ENCODE measurements around the gene HMCES. TPM values are rescaled to one million over a fixed set of nuclear protein-coding genes. Genes with fewer than 3 reads are reported as not detected.
A peak's percentile ranks its signal among the peaks of the same experiment; 100 is the strongest.

Gene HMCES
- total and polyA plus RNA-seq, 2 donors (not counting 1 experiment from before 2014, with no cell fraction given): 22.5 to 35.6 TPM

- Mint-ChIP-seq H3K4me1 (peaks cover 8% of the 10 kb centered on the region), H3K27ac (no peak overlapping the region), H3K9me3 (ENCODE audit: insufficient read depth) (no peaks in the 10 kb centered on the region), H3K4me3 (no peak overlapping the region), H3K27me3 (peaks cover 13% of the 10 kb centered on the region)
- H3K4me3 ChIP-seq (ENCODE audit: control extremely low read depth in 1 of 5, extremely low read depth in 1 of 5, insufficient read depth in 1 of 5, low read depth in 2 of 5, low read length in 4 of 5): no peak overlapping the region
- H3K9ac ChIP-seq (ENCODE audit: low read length): no peak overlapping the region
- CTCF ChIA-PET: interaction anchor here (2.0 kb wide), 1 partner anchor 14 kb away, joined by 4 read pairs; no protein-coding TSS in a partner anchor
- DNase-seq (no peak), ATAC-seq (ENCODE audit: low read depth) (no peak)
- peaks cover 0 to 23% (median 6%) of the 10 kb centered on the region in 4 experiments for H3K27me3 ChIP-seq (replicated peaks in 1 of 4; ENCODE audit: control extremely low read depth in 1 of 4, control insufficient read depth in 3 of 4, insufficient read depth in 4 of 4, low read length in 3 of 4)
- WGBS (ENCODE audit: insufficient coverage): 100% methylated on average over 1 of the region's 6 CpGs
- no peak overlapping the region for H2AFZ ChIP-seq (ENCODE audit: insufficient read depth, low read depth, low read length, poor library complexity, severe bottlenecking)
- H3K4me2 ChIP-seq (replicated peaks; ENCODE audit: low read depth, low read length, poor library complexity, severe bottlenecking): no peak overlapping the region
- H3K4me1 ChIP-seq (ENCODE audit: control insufficient read depth in 2 of 2, insufficient read depth in 2 of 2, low read length in 2 of 2): peaks cover 7 to 11% of the 10 kb centered on the region in 2 donors
- TF ChIP-seq EZH2 (IDR thresholded peaks at IDR 0.05; ENCODE audit: borderline replicate concordance, insufficient read depth, low read depth, low read length, poor library complexity, severe bottlenecking): no peak
- TF ChIP-seq, protein P1, sequence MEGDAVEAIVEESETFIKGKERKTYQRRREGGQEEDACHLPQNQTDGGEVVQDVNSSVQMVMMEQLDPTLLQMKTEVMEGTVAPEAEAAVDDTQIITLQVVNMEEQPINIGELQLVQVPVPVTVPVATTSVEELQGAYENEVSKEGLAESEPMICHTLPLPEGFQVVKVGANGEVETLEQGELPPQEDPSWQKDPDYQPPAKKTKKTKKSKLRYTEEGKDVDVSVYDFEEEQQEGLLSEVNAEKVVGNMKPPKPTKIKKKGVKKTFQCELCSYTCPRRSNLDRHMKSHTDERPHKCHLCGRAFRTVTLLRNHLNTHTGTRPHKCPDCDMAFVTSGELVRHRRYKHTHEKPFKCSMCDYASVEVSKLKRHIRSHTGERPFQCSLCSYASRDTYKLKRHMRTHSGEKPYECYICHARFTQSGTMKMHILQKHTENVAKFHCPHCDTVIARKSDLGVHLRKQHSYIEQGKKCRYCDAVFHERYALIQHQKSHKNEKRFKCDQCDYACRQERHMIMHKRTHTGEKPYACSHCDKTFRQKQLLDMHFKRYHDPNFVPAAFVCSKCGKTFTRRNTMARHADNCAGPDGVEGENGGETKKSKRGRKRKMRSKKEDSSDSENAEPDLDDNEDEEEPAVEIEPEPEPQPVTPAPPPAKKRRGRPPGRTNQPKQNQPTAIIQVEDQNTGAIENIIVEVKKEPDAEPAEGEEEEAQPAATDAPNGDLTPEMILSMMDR (IDR thresholded peaks at IDR 0.05): no peak
- no peaks in the 10 kb centered on the region for H3K79me2 ChIP-seq (ENCODE audit: control insufficient read depth, insufficient read depth, low read length)
- intact Hi-C loops (cut with micrococcal nuclease): loop anchor here (5.0 kb wide), 1 partner anchor 497 kb away; no protein-coding TSS in a partner anchor
- no peaks in the 10 kb centered on the region for H4K20me1 ChIP-seq (ENCODE audit: control insufficient read depth, insufficient read depth, low read length, poor library complexity, severe bottlenecking)
- H3K27ac ChIP-seq (ENCODE audit: low read length in 2 of 2): no peak overlapping the region
- POLR2A ChIA-PET: no interaction called here
- no peaks in the 10 kb centered on the region for H3K36me3 ChIP-seq (replicated peaks in 1 of 2; ENCODE audit: control extremely low read depth in 1 of 2, control insufficient read depth in 1 of 2, extremely low read depth in 1 of 2, insufficient read depth in 2 of 2, low read length in 1 of 2)
- H3K9me3 ChIP-seq (ENCODE audit: control extremely low read depth in 1 of 3, control insufficient read depth in 2 of 3, insufficient read depth in 1 of 3, low read length in 2 of 3): peaks cover 0 to 2% (median 0%) of the 10 kb centered on the region in 3 donors
These were observed 51.2 kb downstream of the HMCES start for GRCh38 chr3:129329858-129330257.

DNA sequence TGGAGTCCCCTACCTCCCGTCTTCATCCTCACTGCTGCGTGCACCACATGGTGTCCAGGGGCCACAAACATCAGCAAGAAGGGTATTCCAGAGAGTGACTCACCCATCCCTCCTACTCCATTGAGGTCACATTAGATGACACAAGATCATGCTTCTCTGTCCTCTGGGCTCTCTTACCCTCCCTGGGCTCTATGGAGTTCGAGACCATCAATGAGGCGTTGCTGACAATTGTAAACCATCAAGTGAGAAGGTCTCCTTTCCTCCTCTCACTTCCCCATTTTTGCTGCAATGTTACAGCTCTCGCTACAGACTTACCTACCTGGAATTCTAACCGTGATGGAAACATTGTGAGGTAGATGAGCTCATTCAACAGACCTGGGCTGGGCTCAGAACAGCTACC, 51.7 kb downstream of the HMCES start:
- TF ChIP-seq, protein P1 (IDR thresholded peaks at IDR 0.05): no peak
- no peak for TF ChIP-seq EZH2 (IDR thresholded peaks at IDR 0.05; ENCODE audit: borderline replicate concordance, insufficient read depth, low read depth, low read length, poor library complexity, severe bottlenecking)
- H3K9ac ChIP-seq (ENCODE audit: low read length): no peak overlapping the region
- H3K27ac ChIP-seq (ENCODE audit: low read length in 2 of 2): no peak overlapping the region
- no peak overlapping the region for H3K4me3 Mint-ChIP-seq
- 59% methylated on average over 3 of the region's 6 CpGs for WGBS (ENCODE audit: insufficient coverage)
- H3K27ac Mint-ChIP-seq: no peak overlapping the region
- no peak overlapping the region for H2AFZ ChIP-seq (ENCODE audit: insufficient read depth, low read depth, low read length, poor library complexity, severe bottlenecking)
- no peaks in the 10 kb centered on the region for H3K36me3 ChIP-seq (replicated peaks in 1 of 2; ENCODE audit: control extremely low read depth in 1 of 2, control insufficient read depth in 1 of 2, extremely low read depth in 1 of 2, insufficient read depth in 2 of 2, low read length in 1 of 2)
- POLR2A ChIA-PET: no interaction called here
- H3K9me3 ChIP-seq (ENCODE audit: control extremely low read depth in 1 of 3, control insufficient read depth in 2 of 3, insufficient read depth in 1 of 3, low read length in 2 of 3): peaks cover 0 to 2% (median 0%) of the 10 kb centered on the region in 3 donors
- H4K20me1 ChIP-seq (ENCODE audit: control insufficient read depth, insufficient read depth, low read length, poor library complexity, severe bottlenecking): no peaks in the 10 kb centered on the region
- no peaks in the 10 kb centered on the region for H3K79me2 ChIP-seq (ENCODE audit: control insufficient read depth, insufficient read depth, low read length)
- peaks cover 8% of the 10 kb centered on the region for H3K4me1 Mint-ChIP-seq
- H3K9me3 Mint-ChIP-seq (ENCODE audit: insufficient read depth): no peaks in the 10 kb centered on the region
- DNase-seq (peak; percentile 61), ATAC-seq (ENCODE audit: low read depth) (peak; percentile 67)
- intact Hi-C loops (cut with micrococcal nuclease): no loop called here
- H3K4me1 ChIP-seq (ENCODE audit: control insufficient read depth in 2 of 2, insufficient read depth in 2 of 2, low read length in 2 of 2): peaks cover 7 to 11% of the 10 kb centered on the region in 2 donors
- H3K4me2 ChIP-seq (replicated peaks; ENCODE audit: low read depth, low read length, poor library complexity, severe bottlenecking): no peak overlapping the region
- CTCF ChIA-PET: no interaction called here
- H3K27me3 ChIP-seq (replicated peaks in 1 of 4; ENCODE audit: control extremely low read depth in 1 of 4, control insufficient read depth in 3 of 4, insufficient read depth in 4 of 4, low read length in 3 of 4): peaks cover 0 to 23% (median 6%) of the 10 kb centered on the region in 4 experiments
- H3K4me3 ChIP-seq (ENCODE audit: control extremely low read depth in 1 of 5, extremely low read depth in 1 of 5, insufficient read depth in 1 of 5, low read depth in 2 of 5, low read length in 4 of 5): no peak overlapping the region
- H3K27me3 Mint-ChIP-seq: peaks cover 13% of the 10 kb centered on the region

Data from B cell (primary cell).